GM13976 (cell line): ENCODE data around the gene GABRB1.

Experiments
- DNase-seq: peaks from one replicate; pipeline ENCODE4 v3.0.0; 2012; ENCODE audit warnings: low spot score
- CTCF ChIP-seq: IDR thresholded peaks from 2 replicates; pipeline ENCODE4 v1.5.1; 2012; ENCODE audit warnings: borderline replicate concordance, mild to moderate bottlenecking; ENCODE audit not compliant: insufficient read depth; ENCODE audit errors: extremely low read depth, missing control alignments, control extremely low read depth
- in situ Hi-C: fragments of 300-500 bp; cut with MboI; formaldehyde crosslinking; loops from one replicate; pipeline ENCODE4 v1.12.0; 2022; ENCODE audit warnings: low sequenced_read_pairs, mixed read lengths, inconsistent platforms; ENCODE audit not compliant: unreplicated experiment

The GABRB1 gene

GRCh38 chr4:47118192-47118929, 87.0 kb downstream of the GABRB1 start:
- DNase-seq: no peak
- in situ Hi-C loops: loop anchor here (10.0 kb wide), 1 partner anchor 184 kb away; no protein-coding TSS in a partner anchor
- no peak for TF ChIP-seq CTCF

- no peak for TF ChIP-seq CTCF
Observed at GRCh38 chr4:47120783-47121182, 89.4 kb downstream of the GABRB1 start.

GRCh38 chr4:47122592-47123291, 91.4 kb downstream of the GABRB1 start:
- DNase-seq: peak; percentile 60
- in situ Hi-C loops: no loop called here
- peak; percentile 73 for TF ChIP-seq CTCF

More at GRCh38 chr4:47120783-47121182, 89.4 kb downstream of the GABRB1 start:
- in situ Hi-C loops: no loop called here
- no peak for DNase-seq

GRCh38 chr4:47128991-47129390, 97.6 kb downstream of the GABRB1 start:
- in situ Hi-C loops: no loop called here
- DNase-seq: no peak

GRCh38 chr4:47135210-47135609, 103.8 kb downstream of the GABRB1 start:
- no peak for DNase-seq
- in situ Hi-C loops: no loop called here
- no peak for TF ChIP-seq CTCF

More at GRCh38 chr4:47128991-47129390, 97.6 kb downstream of the GABRB1 start:
- TF ChIP-seq CTCF: no peak

- no peak for DNase-seq
- in situ Hi-C loops: no loop called here
- TF ChIP-seq CTCF: no peak
Observed at GRCh38 chr4:47143261-47143660, 111.9 kb downstream of the GABRB1 start.
